Skeletal muscle satellite cell (primary cell): ENCODE results near the gene LRMDA.

Source experiments
- H3K27me3 ChIP-seq: 2 replicates; pipeline ENCODE4 v1.7.0; 2013; ENCODE audit warnings: low read length; ENCODE audit not compliant: control insufficient read depth, insufficient read depth
- H3K36me3 ChIP-seq: 2 replicates; pipeline ENCODE4 v1.7.0; 2013; ENCODE audit warnings: mild to moderate bottlenecking, control low read depth, low read length; ENCODE audit not compliant: insufficient read depth
- H3K4me1 ChIP-seq: 2 replicates; pipeline ENCODE4 v1.7.0; 2013; ENCODE audit warnings: low read length; ENCODE audit not compliant: control insufficient read depth, insufficient read depth
- H3K4me2 ChIP-seq: 2 replicates; pipeline ENCODE4 v1.7.0; 2013; ENCODE audit warnings: mild to moderate bottlenecking, low read length
- H3K4me3 ChIP-seq: 2 replicates; pipeline ENCODE4 v1.7.0; 2013; ENCODE audit warnings: low read length
- H3K9ac ChIP-seq: 2 replicates; pipeline ENCODE4 v1.7.0; 2013; ENCODE audit warnings: mild to moderate bottlenecking, low read depth, low read length, moderate library complexity
- H3K9me3 ChIP-seq: replicated peaks from 2 replicates; pipeline ENCODE4 v1.7.0; 2013; ENCODE audit warnings: mild to moderate bottlenecking, control low read depth, low read length

Gene LRMDA

GRCh38 chr10:75959209-75959608 is 527.8 kb downstream of the LRMDA start:
- Histone ChIP-seq H3K4me3 (no peak overlapping the region), H3K4me1 (no peaks in the 10 kb centered on the region), H3K36me3 (no peaks in the 10 kb centered on the region), H3K4me2 (no peak overlapping the region), H3K9me3 (no peaks in the 10 kb centered on the region), H3K27me3 (peaks cover 12% of the 10 kb centered on the region), H3K9ac (no peak overlapping the region)

GRCh38 chr10:75959912-75960311 is 528.5 kb downstream of the LRMDA start:
- H3K36me3 ChIP-seq, result no peaks in the 10 kb centered on the region
- H3K4me1 ChIP-seq, result no peaks in the 10 kb centered on the region
- no peaks in the 10 kb centered on the region for H3K9me3 ChIP-seq
- H3K4me3 ChIP-seq, result no peak overlapping the region
- peaks cover 11% of the 10 kb centered on the region for H3K27me3 ChIP-seq
- H3K4me2 ChIP-seq, result no peak overlapping the region
- no peak overlapping the region for H3K9ac ChIP-seq

- no peaks in the 10 kb centered on the region for H3K4me1 ChIP-seq
- no peak overlapping the region for H3K4me2 ChIP-seq
- H3K4me3 ChIP-seq, result no peak overlapping the region
- H3K9me3 ChIP-seq, result no peaks in the 10 kb centered on the region
- peaks cover 14% of the 10 kb centered on the region for H3K27me3 ChIP-seq
- H3K9ac ChIP-seq, result no peak overlapping the region
- H3K36me3 ChIP-seq, result no peaks in the 10 kb centered on the region
Measured at GRCh38 chr10:75962395-75963061, 531.1 kb downstream of the LRMDA start.

- Histone ChIP-seq H3K36me3 (no peaks in the 10 kb centered on the region), H3K4me2 (no peak overlapping the region), H3K9ac (no peak overlapping the region), H3K4me3 (no peak overlapping the region), H3K9me3 (no peaks in the 10 kb centered on the region), H3K4me1 (no peaks in the 10 kb centered on the region), H3K27me3 (peaks cover 11% of the 10 kb centered on the region)
Measured at GRCh38 chr10:75967491-75967890, 536.1 kb downstream of the LRMDA start.

- H3K9me3 ChIP-seq, result no peaks in the 10 kb centered on the region
Measured at GRCh38 chr10:75969031-75969430, 537.6 kb downstream of the LRMDA start.

GRCh38 chr10:75971402-75972211 is 540.2 kb downstream of the LRMDA start:
- Histone ChIP-seq H3K4me3 (no peak overlapping the region), H3K9me3 (no peaks in the 10 kb centered on the region), H3K9ac (no peak overlapping the region), H3K36me3 (no peaks in the 10 kb centered on the region), H3K4me2 (no peak overlapping the region), H3K4me1 (no peaks in the 10 kb centered on the region), H3K27me3 (no peaks in the 10 kb centered on the region)

More at GRCh38 chr10:75969031-75969430, 537.6 kb downstream of the LRMDA start:
- H3K36me3 ChIP-seq, result no peaks in the 10 kb centered on the region
- H3K4me1 ChIP-seq, result no peaks in the 10 kb centered on the region
- H3K9ac ChIP-seq, result no peak overlapping the region
- no peak overlapping the region for H3K4me2 ChIP-seq
- no peak overlapping the region for H3K4me3 ChIP-seq
- H3K27me3 ChIP-seq, result peaks cover 4% of the 10 kb centered on the region

GRCh38 chr10:75972491-75973276 is 541.3 kb downstream of the LRMDA start:
- no peaks in the 10 kb centered on the region for H3K9me3 ChIP-seq
- no peaks in the 10 kb centered on the region for H3K27me3 ChIP-seq
- H3K36me3 ChIP-seq, result no peaks in the 10 kb centered on the region
- no peak overlapping the region for H3K9ac ChIP-seq
- H3K4me3 ChIP-seq, result no peak overlapping the region
- no peak overlapping the region for H3K4me2 ChIP-seq
- H3K4me1 ChIP-seq, result no peaks in the 10 kb centered on the region

GRCh38 chr10:75974080-75974479 is 542.7 kb downstream of the LRMDA start:
- Histone ChIP-seq H3K4me3 (no peak overlapping the region), H3K9me3 (no peaks in the 10 kb centered on the region), H3K27me3 (no peaks in the 10 kb centered on the region), H3K4me1 (no peaks in the 10 kb centered on the region), H3K36me3 (no peaks in the 10 kb centered on the region), H3K9ac (no peak overlapping the region), H3K4me2 (no peak overlapping the region)

GRCh38 chr10:75976681-75977080 is 545.3 kb downstream of the LRMDA start:
- no peak overlapping the region for H3K9ac ChIP-seq
- H3K36me3 ChIP-seq, result no peaks in the 10 kb centered on the region
- peaks cover 3% of the 10 kb centered on the region for H3K27me3 ChIP-seq
- H3K4me1 ChIP-seq, result no peaks in the 10 kb centered on the region
- H3K4me3 ChIP-seq, result no peak overlapping the region
- no peaks in the 10 kb centered on the region for H3K9me3 ChIP-seq
- no peak overlapping the region for H3K4me2 ChIP-seq

- H3K4me3 ChIP-seq, result no peak overlapping the region
- no peaks in the 10 kb centered on the region for H3K4me1 ChIP-seq
- no peak overlapping the region for H3K9ac ChIP-seq
- H3K4me2 ChIP-seq, result no peak overlapping the region
- H3K27me3 ChIP-seq, result peaks cover 3% of the 10 kb centered on the region
- no peaks in the 10 kb centered on the region for H3K36me3 ChIP-seq
- no peaks in the 10 kb centered on the region for H3K9me3 ChIP-seq
Measured at GRCh38 chr10:75977139-75977538, 545.7 kb downstream of the LRMDA start.

GRCh38 chr10:75978213-75978612 is 546.8 kb downstream of the LRMDA start:
- Histone ChIP-seq H3K27me3 (peaks cover 3% of the 10 kb centered on the region), H3K36me3 (no peaks in the 10 kb centered on the region), H3K4me2 (no peak overlapping the region), H3K9me3 (no peaks in the 10 kb centered on the region), H3K4me1 (no peaks in the 10 kb centered on the region), H3K4me3 (no peak overlapping the region), H3K9ac (no peak overlapping the region)
